Thymus (tissue), 11 donors: Measurements from ENCODE around the gene MATN4. TPM values are rescaled to one million over a fixed set of nuclear protein-coding genes. Genes with fewer than 3 reads are reported as not detected.

Experiments used
- DNase-seq, 9 donors: peaks; one replicate each; pipeline ENCODE4 v3.0.0-alpha.2; 2013; ENCODE audit warnings: low spot score in 9 of 9, low read depth in 6 of 9, missing footprints in 1 of 9
- H3K27ac ChIP-seq, 2 donors: one replicate each; pipeline ENCODE4 v1.5.1; 2013; ENCODE audit warnings: control low read depth in 1 of 2, low read depth in 1 of 2, low read length in 1 of 2, mild to moderate bottlenecking in 1 of 2, moderate library complexity in 1 of 2
- H3K27me3 ChIP-seq, 2 donors: one replicate each; pipeline ENCODE4 v1.5.1; 2013; ENCODE audit warnings: low read length in 1 of 2; ENCODE audit not compliant: control insufficient read depth in 2 of 2, insufficient read depth in 1 of 2
- H3K36me3 ChIP-seq, 2 donors: one replicate each; pipeline ENCODE4 v1.5.1; 2013; ENCODE audit warnings: low read length in 1 of 2, mild to moderate bottlenecking in 1 of 2, moderate library complexity in 1 of 2; ENCODE audit not compliant: control insufficient read depth in 2 of 2, insufficient read depth in 2 of 2
- H3K4me1 ChIP-seq, 2 donors: one replicate each; pipeline ENCODE4 v1.5.1; 2013; ENCODE audit warnings: low read length in 2 of 2; ENCODE audit not compliant: control insufficient read depth in 2 of 2, insufficient read depth in 2 of 2
- H3K4me3 ChIP-seq, 2 donors: one replicate each; pipeline ENCODE4 v1.5.1; 2013; ENCODE audit warnings: low read length in 2 of 2, control low read depth in 1 of 2, mild to moderate bottlenecking in 1 of 2
- H3K9me3 ChIP-seq, 2 donors: one replicate each; pipeline ENCODE4 v1.5.1; 2013; ENCODE audit warnings: low read length in 1 of 2, mild to moderate bottlenecking in 1 of 2; ENCODE audit not compliant: control insufficient read depth in 2 of 2, insufficient read depth in 1 of 2
- WGBS: extraction: QIAGEN DNeasy Blood & Tissue Kit; methylation state at CpG from one replicate; pipeline ENCODE4 v1.1.7; 2013; 5-methylcytosine and 5-hydroxymethylcytosine counted together
- polyA plus RNA-seq: library from polyadenylated mRNA; stranded (reverse); fragments of 200-250 nt; gene quantifications from one replicate; pipeline ENCODE4 v1.2.3, GENCODE V29; 2013
- total RNA-seq: library from RNA; stranded (reverse); fragments of 120-200 nt; gene quantifications from one replicate; pipeline ENCODE4 v1.2.4, GENCODE V29; 2013
- donor health status: healthy.

Gene MATN4
- total and polyA plus RNA-seq, 2 donors, result 0.14 TPM

DNA sequence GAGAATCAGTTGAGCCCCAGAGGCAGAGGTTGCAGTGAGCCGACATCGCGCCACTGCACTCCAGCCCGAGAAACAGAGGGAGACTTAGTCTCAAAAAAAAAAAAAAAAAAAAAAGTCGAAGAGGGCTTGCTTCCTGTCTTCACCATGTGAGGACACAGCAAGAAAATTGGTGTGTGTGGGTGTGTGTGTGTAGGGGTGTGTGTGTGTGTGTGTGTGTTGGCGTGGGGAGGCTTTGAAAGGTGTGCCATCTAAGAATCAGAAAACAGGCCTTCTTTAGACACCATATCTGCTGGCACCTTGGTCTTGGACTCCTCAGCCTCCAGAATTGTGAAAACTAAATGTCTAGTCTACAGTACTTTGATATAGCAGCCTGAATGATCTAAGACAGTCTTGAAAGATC is 8.3 kb downstream of the MATN4 start:
- Histone ChIP-seq H3K9me3 (no peaks in the 10 kb centered on the region), H3K4me3 (no peak overlapping the region), H3K27ac (no peak overlapping the region), H3K4me1 (no peaks in the 10 kb centered on the region), H3K27me3 (peaks cover 5 to 20% of the 10 kb centered on the region in 2 donors), H3K36me3 (no peaks in the 10 kb centered on the region)
- no peak for DNase-seq
- WGBS, result 90% methylated on average over 6 of the region's 6 CpGs

DNA sequence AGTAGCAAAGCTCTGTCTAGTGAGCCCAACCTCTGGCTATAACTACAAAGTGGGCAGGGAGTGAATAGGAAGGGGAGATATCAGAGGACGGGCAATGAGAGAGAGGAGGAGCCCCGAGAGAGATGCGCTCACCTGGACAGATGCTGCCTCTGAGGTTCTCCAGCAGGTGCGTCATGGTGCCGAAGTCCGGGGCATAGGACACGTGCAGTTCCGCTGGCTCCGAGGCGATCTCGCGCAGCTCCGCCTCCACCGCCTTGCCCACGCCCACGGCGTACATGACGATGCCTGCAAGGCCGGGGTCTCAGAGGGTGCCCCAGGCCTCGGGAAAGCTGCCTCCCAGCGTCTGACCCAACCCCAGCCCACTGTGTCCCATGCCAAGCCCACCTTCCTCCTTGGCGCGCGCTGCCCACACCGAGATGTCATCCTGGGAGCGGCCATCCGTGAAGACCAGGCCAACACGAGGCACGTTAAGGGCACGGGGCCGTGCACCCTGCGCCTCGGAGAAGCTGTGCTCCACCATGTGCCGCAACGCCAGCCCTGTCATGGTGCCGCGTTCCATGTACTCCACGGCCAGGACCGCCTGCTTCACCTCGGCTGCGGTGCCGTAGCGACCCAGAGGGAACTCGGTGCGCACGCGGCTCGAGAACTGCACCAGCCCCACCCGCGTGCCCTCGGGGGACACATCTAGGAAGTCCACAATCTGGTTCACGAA is 10.2 kb downstream of the MATN4 start:
- Histone ChIP-seq H3K27me3 (peaks cover 13 to 22% of the 10 kb centered on the region in 2 donors), H3K9me3 (no peaks in the 10 kb centered on the region), H3K4me3 (no peak overlapping the region), H3K4me1 (peaks cover 0 to 7% of the 10 kb centered on the region in 2 donors), H3K36me3 (no peaks in the 10 kb centered on the region), H3K27ac (no peak overlapping the region)
- WGBS, result 96% methylated on average over 52 of the region's 52 CpGs
- DNase-seq, result no peak

GRCh38 chr20:45294659-45295058 is 13.4 kb downstream of the MATN4 start:
- DNase-seq, result no peak
- H3K27ac ChIP-seq, result no peak overlapping the region
- 97% methylated on average over 1 of the region's 1 CpG for WGBS
- H3K4me1 ChIP-seq, result peaks cover 0 to 7% of the 10 kb centered on the region in 2 donors
- H3K9me3 ChIP-seq, result no peaks in the 10 kb centered on the region
- no peak overlapping the region for H3K4me3 ChIP-seq
- H3K27me3 ChIP-seq, result peaks cover 23 to 44% of the 10 kb centered on the region in 2 donors
- H3K36me3 ChIP-seq, result no peaks in the 10 kb centered on the region

GRCh38 chr20:45294003-45294368 is 14.1 kb downstream of the MATN4 start:
- H3K27me3 ChIP-seq, result peaks cover 23 to 45% of the 10 kb centered on the region in 2 donors
- no peak overlapping the region for H3K4me3 ChIP-seq
- no peaks in the 10 kb centered on the region for H3K9me3 ChIP-seq
- no peak for DNase-seq
- peaks cover 0 to 7% of the 10 kb centered on the region in 2 donors for H3K4me1 ChIP-seq
- H3K27ac ChIP-seq, result no peak overlapping the region
- H3K36me3 ChIP-seq, result no peaks in the 10 kb centered on the region
- WGBS, result 61% methylated on average over 5 of the region's 5 CpGs

- Histone ChIP-seq H3K27me3 (peaks cover 23 to 51% of the 10 kb centered on the region in 2 donors), H3K27ac (no peak overlapping the region), H3K4me1 (peaks cover 0 to 7% of the 10 kb centered on the region in 2 donors), H3K9me3 (no peaks in the 10 kb centered on the region), H3K36me3 (no peaks in the 10 kb centered on the region), H3K4me3 (peak overlapping the region in 1 of 2 donors; percentile 28)
- peak in 5 of 9 donors; percentile 26 to 59 (median 36) for DNase-seq
- WGBS, result 7% methylated on average over 79 of the region's 79 CpGs
These were observed 14.8 kb downstream of the MATN4 start for GRCh38 chr20:45293041-45294002.

DNA sequence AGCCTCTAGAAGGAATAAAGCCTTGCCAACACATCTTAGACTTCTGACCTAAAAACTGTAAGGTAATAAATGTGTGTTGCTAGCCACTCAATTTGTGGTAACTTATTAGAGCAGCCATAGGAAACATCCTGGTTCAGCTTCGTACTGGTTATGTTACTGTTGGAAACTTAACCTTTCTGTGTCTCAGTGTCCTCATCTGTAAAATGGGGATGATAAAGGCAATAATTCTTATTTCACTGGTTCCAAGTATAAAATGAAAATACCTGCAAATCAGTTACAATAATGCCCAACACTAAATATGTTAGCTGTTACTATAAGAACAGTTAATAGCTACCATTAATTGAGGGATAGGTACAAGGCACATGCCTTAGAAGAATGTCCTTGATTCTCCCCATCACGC is 15.8 kb downstream of the MATN4 start:
- H3K9me3 ChIP-seq, result no peaks in the 10 kb centered on the region
- no peak overlapping the region for H3K4me3 ChIP-seq
- H3K36me3 ChIP-seq, result no peaks in the 10 kb centered on the region
- 89% methylated on average over 2 of the region's 2 CpGs for WGBS
- H3K27ac ChIP-seq, result no peak overlapping the region
- peaks cover 20 to 50% of the 10 kb centered on the region in 2 donors for H3K27me3 ChIP-seq
- peaks cover 0 to 7% of the 10 kb centered on the region in 2 donors for H3K4me1 ChIP-seq
- DNase-seq, result no peak

DNA sequence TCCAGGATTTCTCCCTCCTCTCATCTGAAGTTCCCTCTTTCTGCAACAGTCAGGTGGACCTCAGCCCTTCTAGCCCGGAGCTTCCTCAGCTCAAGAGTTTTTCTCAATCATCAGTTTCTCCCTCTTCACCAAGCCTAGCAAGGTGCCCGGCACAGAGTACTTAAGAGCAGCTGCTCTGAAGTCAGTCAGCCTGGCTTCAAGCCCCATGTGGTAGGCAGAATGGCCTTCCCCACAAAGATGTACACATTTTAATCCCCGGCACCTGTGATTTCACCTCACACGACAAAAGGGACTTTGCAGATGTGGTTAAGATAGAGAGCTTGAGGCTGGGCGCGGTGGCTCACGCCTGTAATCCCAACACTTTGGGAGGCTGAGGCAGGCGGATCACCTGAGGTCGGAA is 16.6 kb downstream of the MATN4 start:
- Histone ChIP-seq H3K9me3 (no peaks in the 10 kb centered on the region), H3K36me3 (no peaks in the 10 kb centered on the region), H3K4me1 (peaks cover 0 to 7% of the 10 kb centered on the region in 2 donors), H3K27ac (no peak overlapping the region), H3K4me3 (no peak overlapping the region), H3K27me3 (peaks cover 20 to 50% of the 10 kb centered on the region in 2 donors)
- DNase-seq, result no peak
- 84% methylated on average over 9 of the region's 9 CpGs for WGBS

DNA sequence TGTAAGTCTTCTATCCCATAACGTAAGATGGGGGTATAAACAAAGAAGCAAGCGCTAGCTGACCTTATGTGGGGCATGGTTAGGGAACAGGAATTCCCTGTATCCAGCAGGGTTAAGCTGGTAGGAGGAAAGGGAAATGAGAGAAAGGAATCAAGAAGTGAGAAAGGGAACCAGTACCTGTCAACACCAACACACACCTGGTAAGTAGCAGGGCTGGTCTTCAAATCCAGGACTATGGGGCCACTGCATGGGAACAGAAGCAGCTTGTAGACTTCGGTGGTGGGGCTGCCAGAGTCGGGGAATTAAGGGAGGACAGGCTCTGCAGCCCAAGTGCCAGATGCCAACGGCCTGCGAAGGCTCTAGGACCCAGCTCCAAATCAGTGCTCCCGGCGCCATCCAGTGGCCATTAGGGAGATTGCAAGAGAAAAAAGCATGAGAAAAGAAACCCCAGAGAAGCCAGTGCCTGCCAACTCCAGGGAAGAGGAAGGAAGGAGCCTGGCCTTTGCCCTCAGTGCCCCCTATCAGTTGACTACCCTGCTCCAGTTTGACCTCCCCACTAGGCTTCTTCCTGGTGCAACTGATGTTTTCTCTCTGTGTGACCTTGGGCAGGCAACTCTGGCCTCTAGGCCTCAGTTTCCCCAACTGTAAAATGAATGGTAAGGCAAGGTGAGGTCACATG is 17.3 kb downstream of the MATN4 start:
- 28% methylated on average over 8 of the region's 8 CpGs for WGBS
- Histone ChIP-seq H3K9me3 (no peaks in the 10 kb centered on the region), H3K4me1 (peaks cover 0 to 7% of the 10 kb centered on the region in 2 donors), H3K36me3 (no peaks in the 10 kb centered on the region), H3K27me3 (peaks cover 20 to 50% of the 10 kb centered on the region in 2 donors), H3K4me3 (no peak overlapping the region), H3K27ac (no peak overlapping the region)
- DNase-seq, result peak in 7 of 9 donors; percentile 15 to 62 (median 35)
